ENCODE results near the gene PCBP4. TPM values are rescaled to one million over a fixed set of nuclear protein-coding genes. Genes with fewer than 3 reads are reported as not detected.

PCBP4 gene
- total RNA-seq, result 29.4 and 42.2 TPM in 2 replicates

- TF ChIP-seq CTCF (IDR thresholded peaks at IDR 0.05; ENCODE audit: insufficient read depth, low read depth, low read length), result no peak
- H3K4me3 ChIP-seq (ENCODE audit: low read depth, low read length), result peak within 1 kb of the TSS; percentile 71
- peak; percentile 43 for DNase-seq (ENCODE audit: low read depth)
Observed at GRCh38 chr3:51967384-51968169, at the start of gene PCBP4. Gene PCBP4 (minus strand): TSS chr3:51967454. CDS start chr3:51961240, 6,214 bp downstream.

DNA sequence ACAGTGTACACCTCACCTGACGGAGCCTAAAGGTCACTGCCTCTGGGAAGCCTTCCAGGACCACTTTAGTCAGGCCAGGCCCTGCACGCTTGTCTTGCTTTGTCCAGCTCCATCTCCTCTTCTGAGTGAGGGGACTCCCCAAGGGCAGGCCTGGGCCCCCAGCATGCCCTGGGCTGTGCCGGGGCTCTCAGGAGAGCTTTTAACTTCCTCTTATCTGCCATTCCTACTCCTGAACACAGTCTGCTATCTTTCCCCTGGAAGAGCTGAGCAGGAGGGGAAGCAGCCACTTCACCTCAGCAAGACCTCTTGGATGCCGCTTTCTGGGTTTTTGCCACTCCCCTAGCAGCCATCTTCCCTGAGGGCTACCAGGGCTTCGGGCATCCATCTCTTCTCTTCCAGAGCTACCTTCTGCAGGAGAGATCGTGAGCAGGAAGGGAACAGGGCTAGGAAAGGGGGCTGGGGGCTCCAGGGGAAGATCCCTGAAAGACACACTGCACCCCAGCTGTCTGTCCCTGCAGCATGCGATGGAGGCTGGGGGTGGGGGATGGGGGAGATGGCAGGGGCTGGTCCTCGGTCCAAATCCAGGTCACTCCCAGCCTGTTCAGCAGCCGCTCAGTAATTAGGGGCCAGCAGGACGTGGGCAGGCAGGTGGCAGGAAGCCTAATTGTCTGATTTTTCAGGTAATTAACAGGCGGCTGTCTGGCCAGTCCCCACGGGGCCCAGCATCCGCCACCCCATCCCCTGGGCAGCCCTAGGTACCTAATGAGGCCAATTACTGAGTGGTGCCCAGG is 48.4 kb upstream of the PCBP4 start:
- TF ChIP-seq CTCF (IDR thresholded peaks at IDR 0.05; ENCODE audit: insufficient read depth, low read depth, low read length), result no peak

DNA sequence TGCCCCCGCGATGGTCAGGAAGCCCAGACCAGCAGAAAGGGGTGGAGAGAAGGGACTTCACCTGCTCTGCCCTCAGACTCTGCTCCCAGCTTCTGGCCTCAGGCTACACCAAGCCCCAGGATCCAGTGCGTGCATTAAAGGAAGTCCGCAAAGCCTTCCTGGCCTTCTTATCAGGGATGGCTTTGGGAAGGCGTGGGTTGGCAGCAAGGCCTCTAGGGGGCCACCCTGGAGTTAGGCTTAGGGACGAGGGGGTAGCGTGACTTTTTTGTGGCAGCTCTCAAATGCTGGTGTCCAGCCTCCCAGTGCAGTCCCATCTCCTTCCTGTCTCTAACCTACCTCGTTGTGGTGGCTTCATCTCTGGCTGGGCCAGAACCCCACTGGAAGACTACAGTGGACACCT is 47.4 kb upstream of the PCBP4 start:
- DNase-seq (ENCODE audit: low read depth), result peak; percentile 22
- H3K4me3 ChIP-seq (ENCODE audit: low read depth, low read length), result no peak overlapping the region
- TF ChIP-seq CTCF (IDR thresholded peaks at IDR 0.05; ENCODE audit: insufficient read depth, low read depth, low read length), result peak; percentile 54

More for the DNA sequence above, 48.4 kb upstream of the PCBP4 start:
- no peak for DNase-seq (ENCODE audit: low read depth)
- no peak overlapping the region for H3K4me3 ChIP-seq (ENCODE audit: low read depth, low read length)

GRCh38 chr3:52013802-52014598 is 46.7 kb upstream of the PCBP4 start:
- no peak overlapping the region for H3K4me3 ChIP-seq (ENCODE audit: low read depth, low read length)

GRCh38 chr3:52012699-52013098 is 45.4 kb upstream of the PCBP4 start:
- DNase-seq (ENCODE audit: low read depth), result no peak
- H3K4me3 ChIP-seq (ENCODE audit: low read depth, low read length), result no peak overlapping the region
- TF ChIP-seq CTCF (IDR thresholded peaks at IDR 0.05; ENCODE audit: insufficient read depth, low read depth, low read length), result no peak

More at GRCh38 chr3:52013802-52014598, 46.7 kb upstream of the PCBP4 start:
- DNase-seq (ENCODE audit: low read depth), result no peak
- no peak for TF ChIP-seq CTCF (IDR thresholded peaks at IDR 0.05; ENCODE audit: insufficient read depth, low read depth, low read length)

GRCh38 chr3:52010431-52010830 is 43.2 kb upstream of the PCBP4 start:
- TF ChIP-seq CTCF (IDR thresholded peaks at IDR 0.05; ENCODE audit: insufficient read depth, low read depth, low read length), result no peak
- H3K4me3 ChIP-seq (ENCODE audit: low read depth, low read length), result no peak overlapping the region
- DNase-seq (ENCODE audit: low read depth), result no peak
